SK-N-SH (cell line): ENCODE measurements around the gene EHD2. TPM values are rescaled to one million over a fixed set of nuclear protein-coding genes. Genes with fewer than 3 reads are reported as not detected.

Experiments used
- CTCF ChIA-PET: fragments of 300-600, 350-600 bp; formaldehyde crosslinking; extraction: SDS; loops from one replicate; lab custom pipeline; 2021; lab: Yijun Ruan, JAX
- POLR2A ChIA-PET: fragments of 350-600 bp; sonication (Branson Sonifier 250); formaldehyde crosslinking; extraction: SDS; loops from one replicate; lab custom pipeline; 2020; ENCODE audit warnings: antibody characterized with exemption, inconsistent platforms; lab: Yijun Ruan, JAX
- DNase-seq: peaks from one replicate; pipeline ENCODE4 v3.0.0; 2012
- H2AFZ ChIP-seq: fragments of 200-600 bp; sonication (generic); 2 replicates; pipeline ENCODE4 v1.8.1; 2016; ENCODE audit warnings: antibody characterized with exemption, mild to moderate bottlenecking, low read depth
- H3F3A ChIP-seq: fragments of 200-600 bp; sonication (generic); replicated peaks from 2 replicates; pipeline ENCODE3; 2016; ENCODE audit warnings: antibody characterized with exemption, mild to moderate bottlenecking; ENCODE audit not compliant: insufficient read depth
- H3K27ac ChIP-seq, 2 experiments: fragments of 200-500 bp in 1 of 2; fragments of 200-600 bp in 1 of 2; sonication (Bioruptor generic) in 1 of 2; sonication (generic), shearing (Covaris generic) in 1 of 2; 2 replicates each; pipeline versions ENCODE4 v1.5.1 to v1.6.1; 2014 to 2016; ENCODE audit warnings: low read depth in 2 of 2, inconsistent platforms in 1 of 2, low read length in 1 of 2, mild to moderate bottlenecking in 1 of 2, mixed read lengths in 1 of 2
- H3K27me3 ChIP-seq: fragments of 200-600 bp; sonication (generic), shearing (Covaris generic); 2 replicates; pipeline ENCODE4 v1.6.1; 2016; ENCODE audit warnings: mixed run types; ENCODE audit not compliant: insufficient read depth
- H3K36me3 ChIP-seq, 2 experiments: fragments of 200-500 bp in 1 of 2; fragments of 200-600 bp in 1 of 2; sonication (Bioruptor generic) in 1 of 2; sonication (generic) in 1 of 2; replicated peaks in 1 of 2; 2 replicates each; pipeline versions ENCODE3 to v1.5.1; 2014 to 2016; ENCODE audit warnings: low read length in 1 of 2, mild to moderate bottlenecking in 1 of 2; ENCODE audit not compliant: insufficient read depth in 2 of 2, control insufficient read depth in 1 of 2
- H3K4me1 ChIP-seq, 2 experiments: fragments of 200-500 bp in 1 of 2; fragments of 200-600 bp in 1 of 2; sonication (Bioruptor generic) in 1 of 2; sonication (generic), shearing (Covaris generic) in 1 of 2; 2 replicates each; pipeline versions ENCODE4 v1.5.1 to v1.6.1; 2014 to 2016; ENCODE audit warnings: low read depth in 1 of 2, low read length in 1 of 2, mixed run types in 1 of 2; ENCODE audit not compliant: insufficient read depth in 2 of 2, control insufficient read depth in 1 of 2
- H3K4me2 ChIP-seq: fragments of 200-600 bp; sonication (generic), shearing (Covaris generic); 2 replicates; pipeline ENCODE4 v1.6.1; 2017; ENCODE audit warnings: mixed run types
- H3K4me3 ChIP-seq, 2 experiments: fragments of 200-500 bp in 1 of 2; fragments of 200-600 bp in 1 of 2; sonication (Bioruptor generic) in 1 of 2; sonication (generic), shearing (Covaris generic) in 1 of 2; 2 replicates each; pipeline versions ENCODE4 v1.5.1 to v1.8.1; 2014 to 2016; ENCODE audit warnings: low read depth in 2 of 2, inconsistent platforms in 1 of 2, low read length in 1 of 2, mild to moderate bottlenecking in 1 of 2, mixed read lengths in 1 of 2, moderate library complexity in 1 of 2
- H3K79me2 ChIP-seq: fragments of 200-600 bp; sonication (generic); 2 replicates; pipeline ENCODE4 v1.8.1; 2017; ENCODE audit warnings: mild to moderate bottlenecking; ENCODE audit not compliant: insufficient read depth
- H3K9ac ChIP-seq: fragments of 200-600 bp; sonication (generic); 2 replicates; pipeline ENCODE4 v1.6.1; 2017; ENCODE audit warnings: mixed run types
- H3K9me2 ChIP-seq: fragments of 200-600 bp; sonication (generic); 2 replicates; pipeline ENCODE4 v1.6.1; 2017; ENCODE audit warnings: mixed run types
- H3K9me3 ChIP-seq: fragments of 200-600 bp; sonication (generic); 2 replicates; pipeline ENCODE4 v1.6.1; 2017; ENCODE audit warnings: mixed run types, mild to moderate bottlenecking, moderate library complexity
- H4K20me1 ChIP-seq: fragments of 200-600 bp; sonication (generic); 2 replicates; pipeline ENCODE4 v1.6.1; 2017; ENCODE audit warnings: mild to moderate bottlenecking, mixed run types; ENCODE audit not compliant: insufficient read depth
- EZH2phosphoT487 ChIP-seq: fragments of 200-600 bp; sonication (generic); IDR thresholded peaks from 2 replicates; pipeline ENCODE4 v1.6.1; 2017; ENCODE audit warnings: low read depth, mixed run types, mild to moderate bottlenecking, antibody characterized with exemption, moderate library complexity, borderline replicate concordance
- FOXJ3 ChIP-seq: sonication (generic); formaldehyde crosslinking; IDR thresholded peaks from 2 replicates; pipeline ENCODE4 v1.5.1; 2020; ENCODE audit warnings: mild to moderate bottlenecking, missing genetic modification reagents
- FOXM1 ChIP-seq: IDR thresholded peaks from 2 replicates; pipeline ENCODE4 v1.4.0; 2012; ENCODE audit warnings: low read depth, mild to moderate bottlenecking
- JUND ChIP-seq: IDR thresholded peaks from 2 replicates; pipeline ENCODE4 v1.4.0; 2012
- MXI1 ChIP-seq: IDR thresholded peaks from 2 replicates; pipeline ENCODE4 v1.6.1; 2012; ENCODE audit warnings: mild to moderate bottlenecking, low read depth, low read length, improper control_type of control experiment
- NRF1 ChIP-seq: IDR thresholded peaks from 2 replicates; pipeline ENCODE4 v1.6.1; 2012; ENCODE audit warnings: low read depth, mild to moderate bottlenecking, low read length
- RCOR1 ChIP-seq: fragments of 150-350 bp; IDR thresholded peaks from 2 replicates; pipeline ENCODE4 v1.6.1; 2017; ENCODE audit warnings: antibody characterized with exemption, low read length
- SMC3 ChIP-seq: IDR thresholded peaks from 2 replicates; pipeline ENCODE4 v1.6.1; 2012; ENCODE audit warnings: low read depth, low read length, improper control_type of control experiment
- TCF12 ChIP-seq: IDR thresholded peaks from 2 replicates; pipeline ENCODE4 v1.4.0; 2012
- TEAD4 ChIP-seq: IDR thresholded peaks from 2 replicates; pipeline ENCODE4 v1.4.0; 2012; ENCODE audit warnings: mild to moderate bottlenecking, borderline replicate concordance; ENCODE audit not compliant: insufficient read depth
- YY1 ChIP-seq: IDR thresholded peaks from 2 replicates; pipeline ENCODE4 v1.4.0; 2012; ENCODE audit warnings: low read depth, mild to moderate bottlenecking
- WGBS: methylation state at CpG from one replicate; pipeline ENCODE4 v1.1.6; 2017; ENCODE audit warnings: low lambda C conversion rate; 5-methylcytosine and 5-hydroxymethylcytosine counted together
- polyA plus RNA-seq, 3 experiments: library from polyadenylated mRNA; depleted of rRNA; stranded (reverse); fragments of >200 nt; gene quantifications; 2 replicates each; pipeline ENCODE4 v1.2.3, GENCODE V29; 2012
- TF ChIP-seq, protein P1 (sequence below): IDR thresholded peaks from 2 replicates; pipeline ENCODE4 v1.6.1; 2012; ENCODE audit warnings: mild to moderate bottlenecking, low read depth, low read length, moderate library complexity
- TF ChIP-seq, protein P2 (sequence below): fragments of 150-350 bp; IDR thresholded peaks from 2 replicates; pipeline ENCODE4 v1.6.1; 2016; ENCODE audit warnings: mild to moderate bottlenecking, low read depth, low read length

EHD2 gene
- polyA plus RNA-seq, 1 of the 3 experiments (the other 2 are of a cell fraction): 55.5 TPM

DNA sequence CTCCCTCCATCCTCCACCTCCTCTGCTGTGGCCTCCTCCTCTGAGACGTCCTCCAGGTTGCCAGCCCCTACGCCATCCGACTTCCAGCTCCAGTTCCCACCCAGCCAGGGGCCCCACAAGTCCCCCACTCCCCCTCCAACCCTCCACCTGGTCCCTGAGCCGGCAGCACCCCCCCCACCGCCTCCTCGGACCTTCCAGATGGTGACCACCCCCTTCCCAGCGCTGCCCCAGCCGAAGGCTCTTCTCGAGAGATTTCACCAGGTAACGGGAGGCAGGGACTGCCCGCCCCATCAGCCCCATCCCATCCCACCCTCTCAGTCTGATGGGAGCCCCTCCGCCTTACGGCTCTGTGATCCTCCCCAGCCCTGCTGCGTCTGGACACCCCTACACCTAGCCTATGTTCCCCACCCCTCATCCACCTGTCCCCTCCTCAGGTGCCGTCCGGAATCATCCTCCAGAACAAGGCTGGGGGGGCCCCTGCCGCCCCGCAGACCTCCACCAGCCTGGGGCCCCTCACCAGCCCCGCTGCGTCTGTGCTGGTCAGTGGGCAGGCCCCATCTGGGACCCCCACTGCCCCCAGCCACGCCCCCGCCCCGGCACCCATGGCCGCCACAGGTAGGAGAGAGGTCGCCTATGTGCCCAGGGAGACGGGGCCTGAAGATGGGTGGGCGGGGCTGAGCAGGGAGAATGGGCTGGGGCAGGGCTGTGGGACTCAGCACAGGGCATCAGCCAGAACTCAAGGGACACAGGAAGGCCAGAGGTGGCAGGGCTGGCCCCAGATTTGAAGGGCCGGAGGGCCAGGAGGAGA, 18.6 kb upstream of the EHD2 start (continued):
- TF ChIP-seq, protein P1, sequence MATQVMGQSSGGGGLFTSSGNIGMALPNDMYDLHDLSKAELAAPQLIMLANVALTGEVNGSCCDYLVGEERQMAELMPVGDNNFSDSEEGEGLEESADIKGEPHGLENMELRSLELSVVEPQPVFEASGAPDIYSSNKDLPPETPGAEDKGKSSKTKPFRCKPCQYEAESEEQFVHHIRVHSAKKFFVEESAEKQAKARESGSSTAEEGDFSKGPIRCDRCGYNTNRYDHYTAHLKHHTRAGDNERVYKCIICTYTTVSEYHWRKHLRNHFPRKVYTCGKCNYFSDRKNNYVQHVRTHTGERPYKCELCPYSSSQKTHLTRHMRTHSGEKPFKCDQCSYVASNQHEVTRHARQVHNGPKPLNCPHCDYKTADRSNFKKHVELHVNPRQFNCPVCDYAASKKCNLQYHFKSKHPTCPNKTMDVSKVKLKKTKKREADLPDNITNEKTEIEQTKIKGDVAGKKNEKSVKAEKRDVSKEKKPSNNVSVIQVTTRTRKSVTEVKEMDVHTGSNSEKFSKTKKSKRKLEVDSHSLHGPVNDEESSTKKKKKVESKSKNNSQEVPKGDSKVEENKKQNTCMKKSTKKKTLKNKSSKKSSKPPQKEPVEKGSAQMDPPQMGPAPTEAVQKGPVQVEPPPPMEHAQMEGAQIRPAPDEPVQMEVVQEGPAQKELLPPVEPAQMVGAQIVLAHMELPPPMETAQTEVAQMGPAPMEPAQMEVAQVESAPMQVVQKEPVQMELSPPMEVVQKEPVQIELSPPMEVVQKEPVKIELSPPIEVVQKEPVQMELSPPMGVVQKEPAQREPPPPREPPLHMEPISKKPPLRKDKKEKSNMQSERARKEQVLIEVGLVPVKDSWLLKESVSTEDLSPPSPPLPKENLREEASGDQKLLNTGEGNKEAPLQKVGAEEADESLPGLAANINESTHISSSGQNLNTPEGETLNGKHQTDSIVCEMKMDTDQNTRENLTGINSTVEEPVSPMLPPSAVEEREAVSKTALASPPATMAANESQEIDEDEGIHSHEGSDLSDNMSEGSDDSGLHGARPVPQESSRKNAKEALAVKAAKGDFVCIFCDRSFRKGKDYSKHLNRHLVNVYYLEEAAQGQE: no peak
- TF ChIP-seq MXI1: no peak
- no peak for TF ChIP-seq EZH2phosphoT487
- TF ChIP-seq JUND: no peak
- no peak for TF ChIP-seq FOXJ3 (CRISPR knock-in tag)
- TF ChIP-seq TCF12: no peak
- no peak for TF ChIP-seq TEAD4
- no peak for TF ChIP-seq NRF1
- no peak for TF ChIP-seq FOXM1

DNA sequence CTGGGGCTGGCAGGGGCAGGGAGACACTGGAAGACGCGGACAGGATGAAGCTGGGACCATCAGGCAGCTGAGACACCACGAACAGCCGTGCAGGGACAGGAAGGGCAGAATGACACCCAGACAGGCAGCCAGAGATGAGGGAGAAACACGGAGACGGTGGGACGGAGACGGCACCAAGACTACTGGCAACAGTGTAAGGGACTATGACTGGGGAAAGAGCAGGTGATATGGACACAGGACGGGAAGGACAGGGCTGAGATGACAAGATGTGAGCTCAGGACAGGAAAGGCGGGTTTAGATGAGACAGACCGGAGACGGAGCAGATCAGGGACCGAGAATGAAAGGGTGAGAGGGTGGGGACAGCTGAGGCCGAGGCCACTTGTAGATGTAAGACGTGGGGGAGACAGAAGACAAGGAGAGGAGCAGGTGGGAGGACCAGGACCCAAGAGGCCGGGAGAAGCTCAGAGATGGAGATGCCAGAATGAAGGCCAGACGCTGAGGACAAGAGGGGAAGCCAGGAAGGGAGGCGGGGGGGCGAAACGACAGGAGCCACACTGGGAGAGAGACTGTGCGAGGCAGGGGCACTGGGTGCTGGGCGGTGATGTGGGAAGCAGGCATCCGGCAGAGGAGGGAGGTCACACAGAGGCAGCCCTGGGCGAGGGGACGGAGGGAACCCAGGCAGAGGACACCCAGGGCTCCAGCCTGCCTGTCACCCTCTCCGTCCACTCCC, 17.5 kb upstream of the EHD2 start:
- 0 out of 2 replicates have a peak, but pooled peaks cover 9% of the 10 kb centered on the region for H4K20me1 ChIP-seq
- no peaks in the 10 kb centered on the region for H3K9me3 ChIP-seq
- H3K4me2 ChIP-seq: no peak overlapping the region
- no peak for DNase-seq
- H3K79me2 ChIP-seq: peaks cover 3% of the 10 kb centered on the region; the same call in 1 of the 2 replicates
- WGBS: 97% methylated on average over 23 of the region's 26 CpGs
- CTCF ChIA-PET: interaction anchor here (1.2 to 5.8 kb wide), 4 partner anchors 14 to 259 kb away, joined by 3 to 95 read pairs (median 26); partner anchors contain the start of gene EHD2
- H3K27ac ChIP-seq: no peak overlapping the region
- no peak overlapping the region for H2AFZ ChIP-seq
- POLR2A ChIA-PET: no interaction called here
- H3K9ac ChIP-seq: no peak overlapping the region
- no peaks in the 10 kb centered on the region; a peak in 1 of 4 replicates for H3K4me1 ChIP-seq
- TF ChIP-seq RCOR1 (no peak), YY1 (no peak), TCF12 (no peak), SMC3 (no peak)
- TF ChIP-seq, protein P2, sequence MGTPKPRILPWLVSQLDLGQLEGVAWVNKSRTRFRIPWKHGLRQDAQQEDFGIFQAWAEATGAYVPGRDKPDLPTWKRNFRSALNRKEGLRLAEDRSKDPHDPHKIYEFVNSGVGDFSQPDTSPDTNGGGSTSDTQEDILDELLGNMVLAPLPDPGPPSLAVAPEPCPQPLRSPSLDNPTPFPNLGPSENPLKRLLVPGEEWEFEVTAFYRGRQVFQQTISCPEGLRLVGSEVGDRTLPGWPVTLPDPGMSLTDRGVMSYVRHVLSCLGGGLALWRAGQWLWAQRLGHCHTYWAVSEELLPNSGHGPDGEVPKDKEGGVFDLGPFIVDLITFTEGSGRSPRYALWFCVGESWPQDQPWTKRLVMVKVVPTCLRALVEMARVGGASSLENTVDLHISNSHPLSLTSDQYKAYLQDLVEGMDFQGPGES: no peak
- peaks cover 11 to 18% of the 10 kb centered on the region in 2 experiments for H3K36me3 ChIP-seq
- H3K27me3 ChIP-seq: no peaks in the 10 kb centered on the region
- H3K4me3 ChIP-seq: no peak overlapping the region
- no peaks in the 10 kb centered on the region for H3F3A ChIP-seq
- no peaks in the 10 kb centered on the region for H3K9me2 ChIP-seq
